ENCODE measurements around the gene RPAP2.
"Not testable (repeated sequence)": the region's sequence is repeated elsewhere in the genome, so short reads cannot be mapped to it uniquely, and the experiment has no call there.

Gene RPAP2

GRCh38 chr1:92374223-92374622 is 75.4 kb downstream of the RPAP2 start:
- DNase-seq (ENCODE audit: low read depth in 2 of 3, low spot score in 1 of 3), result no peak

GRCh38 chr1:92376345-92376744 is 77.5 kb downstream of the RPAP2 start:
- no peak for DNase-seq (ENCODE audit: low read depth in 2 of 3, low spot score in 1 of 3)

- not testable (repeated sequence) for DNase-seq (ENCODE audit: low read depth in 2 of 3, low spot score in 1 of 3)
Measured at GRCh38 chr1:92377991-92378390, 79.1 kb downstream of the RPAP2 start.

- DNase-seq (ENCODE audit: low read depth in 2 of 3, low spot score in 1 of 3), result no peak
Measured at GRCh38 chr1:92380867-92381266, 82.0 kb downstream of the RPAP2 start.

GRCh38 chr1:92393966-92394365 is 95.1 kb downstream of the RPAP2 start:
- DNase-seq (ENCODE audit: low read depth in 2 of 3, low spot score in 1 of 3), result not testable (repeated sequence)

GRCh38 chr1:92398519-92398918 is 99.7 kb downstream of the RPAP2 start:
- no peak for DNase-seq (ENCODE audit: low read depth in 2 of 3, low spot score in 1 of 3)

GRCh38 chr1:92399076-92399475 is 100.2 kb downstream of the RPAP2 start:
- DNase-seq (ENCODE audit: low read depth in 2 of 3, low spot score in 1 of 3), result no peak

- no peak for DNase-seq (ENCODE audit: low read depth in 2 of 3, low spot score in 1 of 3)
Measured at GRCh38 chr1:92404661-92405060, 105.8 kb downstream of the RPAP2 start.

GRCh38 chr1:92408825-92409224 is 110.0 kb downstream of the RPAP2 start:
- no peak for DNase-seq (ENCODE audit: low read depth in 2 of 3, low spot score in 1 of 3)

GRCh38 chr1:92409946-92410549 is 111.2 kb downstream of the RPAP2 start:
- DNase-seq (ENCODE audit: low read depth in 2 of 3, low spot score in 1 of 3), result no peak

- DNase-seq (ENCODE audit: low read depth in 2 of 3, low spot score in 1 of 3), result no peak
Measured at GRCh38 chr1:92410706-92411105, 111.8 kb downstream of the RPAP2 start.

- DNase-seq (ENCODE audit: low read depth in 2 of 3, low spot score in 1 of 3), result no peak
Measured at GRCh38 chr1:92411511-92411910, 112.7 kb downstream of the RPAP2 start.

GRCh38 chr1:92419642-92420041 is 120.8 kb downstream of the RPAP2 start:
- DNase-seq (ENCODE audit: low read depth in 2 of 3, low spot score in 1 of 3), result no peak

GRCh38 chr1:92424381-92424780 is 125.5 kb downstream of the RPAP2 start:
- no peak for DNase-seq (ENCODE audit: low read depth in 2 of 3, low spot score in 1 of 3)

GRCh38 chr1:92425617-92426016 is 126.8 kb downstream of the RPAP2 start:
- DNase-seq (ENCODE audit: low read depth in 2 of 3, low spot score in 1 of 3), result no peak

GRCh38 chr1:92430030-92430429 is 131.2 kb downstream of the RPAP2 start:
- no peak for DNase-seq (ENCODE audit: low read depth in 2 of 3, low spot score in 1 of 3)

GRCh38 chr1:92434572-92434971 is 135.7 kb downstream of the RPAP2 start:
- DNase-seq (ENCODE audit: low read depth in 2 of 3, low spot score in 1 of 3), result not testable (repeated sequence)

- DNase-seq (ENCODE audit: low read depth in 2 of 3, low spot score in 1 of 3), result no peak
Measured at GRCh38 chr1:92439291-92439690, 140.4 kb downstream of the RPAP2 start.

GRCh38 chr1:92441316-92441696 is 142.4 kb downstream of the RPAP2 start:
- no peak for DNase-seq (ENCODE audit: low read depth in 2 of 3, low spot score in 1 of 3)

GRCh38 chr1:92441697-92442342 is 143.0 kb downstream of the RPAP2 start:
- no peak for DNase-seq (ENCODE audit: low read depth in 2 of 3, low spot score in 1 of 3)

GRCh38 chr1:92442351-92442750 is 143.5 kb downstream of the RPAP2 start:
- no peak for DNase-seq (ENCODE audit: low read depth in 2 of 3, low spot score in 1 of 3)

- DNase-seq (ENCODE audit: low read depth in 2 of 3, low spot score in 1 of 3), result no peak
Measured at GRCh38 chr1:92443893-92444292, 145.0 kb downstream of the RPAP2 start.

- DNase-seq (ENCODE audit: low read depth in 2 of 3, low spot score in 1 of 3), result no peak
Measured at GRCh38 chr1:92444351-92444750, 145.5 kb downstream of the RPAP2 start.
